ENCODE data around the gene CCDC60.
A peak's percentile ranks its signal among the peaks of the same experiment; 100 is the strongest.

CCDC60 gene

DNA sequence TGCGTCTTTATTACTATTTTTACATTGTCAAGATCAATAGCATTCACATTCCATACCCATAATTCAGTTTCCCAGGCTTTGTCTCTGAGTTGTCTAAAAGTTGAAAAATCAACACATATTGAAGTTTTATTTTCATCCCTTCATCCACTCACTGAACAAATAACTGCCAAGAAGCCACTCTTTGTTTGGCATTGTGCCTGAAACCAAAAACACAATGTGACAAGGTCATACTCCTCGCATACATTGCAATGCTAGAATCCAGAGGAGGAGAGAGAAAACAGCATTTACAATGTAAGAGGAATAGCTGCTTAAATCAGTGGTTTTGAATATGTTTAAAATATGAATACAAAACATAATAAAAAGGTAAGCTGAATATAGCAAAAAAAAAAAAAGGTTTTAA, 71.8 kb downstream of the CCDC60 start:
- no peak overlapping the region for H3K4me3 ChIP-seq (ENCODE audit: control insufficient read depth, low read depth, low read length)
- DNase-seq (ENCODE audit: low read depth): no peak
- TF ChIP-seq, protein P1, sequence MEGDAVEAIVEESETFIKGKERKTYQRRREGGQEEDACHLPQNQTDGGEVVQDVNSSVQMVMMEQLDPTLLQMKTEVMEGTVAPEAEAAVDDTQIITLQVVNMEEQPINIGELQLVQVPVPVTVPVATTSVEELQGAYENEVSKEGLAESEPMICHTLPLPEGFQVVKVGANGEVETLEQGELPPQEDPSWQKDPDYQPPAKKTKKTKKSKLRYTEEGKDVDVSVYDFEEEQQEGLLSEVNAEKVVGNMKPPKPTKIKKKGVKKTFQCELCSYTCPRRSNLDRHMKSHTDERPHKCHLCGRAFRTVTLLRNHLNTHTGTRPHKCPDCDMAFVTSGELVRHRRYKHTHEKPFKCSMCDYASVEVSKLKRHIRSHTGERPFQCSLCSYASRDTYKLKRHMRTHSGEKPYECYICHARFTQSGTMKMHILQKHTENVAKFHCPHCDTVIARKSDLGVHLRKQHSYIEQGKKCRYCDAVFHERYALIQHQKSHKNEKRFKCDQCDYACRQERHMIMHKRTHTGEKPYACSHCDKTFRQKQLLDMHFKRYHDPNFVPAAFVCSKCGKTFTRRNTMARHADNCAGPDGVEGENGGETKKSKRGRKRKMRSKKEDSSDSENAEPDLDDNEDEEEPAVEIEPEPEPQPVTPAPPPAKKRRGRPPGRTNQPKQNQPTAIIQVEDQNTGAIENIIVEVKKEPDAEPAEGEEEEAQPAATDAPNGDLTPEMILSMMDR (conservative IDR thresholded peaks at IDR 0.05; ENCODE audit: control insufficient read depth, insufficient read depth, low read depth, low read length): no peak

DNA sequence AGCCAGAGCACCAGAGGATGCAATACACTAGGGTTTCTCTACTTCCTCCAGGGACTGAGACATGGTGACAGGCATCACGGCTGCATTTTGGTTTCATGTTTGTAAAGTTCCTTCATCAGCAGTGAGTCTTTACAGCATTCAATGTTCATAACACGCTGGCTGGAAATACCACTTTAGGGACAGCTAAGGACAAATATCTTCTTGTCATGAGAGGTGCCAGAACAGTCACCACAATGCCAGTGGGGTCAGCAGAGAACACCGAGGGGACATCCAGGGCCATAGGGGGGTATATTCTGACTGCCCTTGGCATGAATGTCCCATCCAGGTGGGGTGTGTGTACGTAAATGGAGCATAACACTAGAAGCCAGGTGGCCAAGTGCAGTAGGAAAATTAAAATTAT, 72.3 kb downstream of the CCDC60 start:
- TF ChIP-seq, protein P1 (conservative IDR thresholded peaks at IDR 0.05; ENCODE audit: control insufficient read depth, insufficient read depth, low read depth, low read length): no peak
- no peak for DNase-seq (ENCODE audit: low read depth)
- H3K4me3 ChIP-seq (ENCODE audit: control insufficient read depth, low read depth, low read length): no peak overlapping the region

DNA sequence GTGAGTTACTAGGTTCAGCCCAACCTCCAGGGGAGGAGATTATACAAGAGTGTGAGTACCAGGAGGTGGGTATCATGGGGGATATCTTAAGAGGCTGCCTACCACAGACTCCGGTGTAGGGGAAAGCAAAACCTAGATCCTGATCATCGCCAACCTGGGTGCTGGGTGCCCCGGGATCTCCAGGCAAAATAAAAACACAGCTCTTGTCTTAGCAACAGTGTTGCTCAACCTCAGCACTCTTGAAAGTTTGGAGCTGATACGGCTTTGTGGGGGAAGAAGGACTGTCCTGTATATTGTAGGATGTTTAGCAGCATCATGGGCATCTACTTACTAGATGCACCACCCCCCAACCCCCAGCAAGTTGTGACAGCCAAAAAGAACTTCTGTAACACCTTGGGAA, 74.5 kb downstream of the CCDC60 start:
- no peak for DNase-seq (ENCODE audit: low read depth)
- TF ChIP-seq, protein P1 (conservative IDR thresholded peaks at IDR 0.05; ENCODE audit: control insufficient read depth, insufficient read depth, low read depth, low read length): no peak
- H3K4me3 ChIP-seq (ENCODE audit: control insufficient read depth, low read depth, low read length): no peak overlapping the region

- no peak for DNase-seq (ENCODE audit: low read depth)
- TF ChIP-seq, protein P1 (conservative IDR thresholded peaks at IDR 0.05; ENCODE audit: control insufficient read depth, insufficient read depth, low read depth, low read length): no peak
- H3K4me3 ChIP-seq (ENCODE audit: control insufficient read depth, low read depth, low read length): no peak overlapping the region
Observed at GRCh38 chr12:119410396-119410795, 75.9 kb downstream of the CCDC60 start.

GRCh38 chr12:119412306-119412705, 77.8 kb downstream of the CCDC60 start:
- TF ChIP-seq, protein P1 (conservative IDR thresholded peaks at IDR 0.05; ENCODE audit: control insufficient read depth, insufficient read depth, low read depth, low read length): no peak
- DNase-seq (ENCODE audit: low read depth): no peak
- H3K4me3 ChIP-seq (ENCODE audit: control insufficient read depth, low read depth, low read length): no peak overlapping the region

- no peak overlapping the region for H3K4me3 ChIP-seq (ENCODE audit: control insufficient read depth, low read depth, low read length)
- TF ChIP-seq, protein P1 (conservative IDR thresholded peaks at IDR 0.05; ENCODE audit: control insufficient read depth, insufficient read depth, low read depth, low read length): peak; percentile 81
- peak; percentile 74 for DNase-seq (ENCODE audit: low read depth)
Observed at GRCh38 chr12:119412811-119413794, 78.6 kb downstream of the CCDC60 start.
